ENCODE measurements around the gene CSNK1D.

Gene CSNK1D

GRCh38 chr17:82249896-82250581 lies 23.5 kb downstream of the CSNK1D start:
- DNase-seq = no peak

- no peak for DNase-seq
Observed at GRCh38 chr17:82248815-82249674, 24.5 kb downstream of the CSNK1D start.

GRCh38 chr17:82247856-82248671 lies 25.4 kb downstream of the CSNK1D start:
- DNase-seq = no peak

- DNase-seq = no peak
Observed at GRCh38 chr17:82247182-82247823, 26.2 kb downstream of the CSNK1D start.

GRCh38 chr17:82246365-82247181 lies 26.9 kb downstream of the CSNK1D start:
- no peak for DNase-seq

- no peak for DNase-seq
Observed at GRCh38 chr17:82246040-82246364, 27.5 kb downstream of the CSNK1D start.

- DNase-seq = no peak
Observed at GRCh38 chr17:82245134-82246039, 28.1 kb downstream of the CSNK1D start.

- DNase-seq = no peak
Observed at GRCh38 chr17:82244413-82245133, 28.9 kb downstream of the CSNK1D start.

GRCh38 chr17:82243648-82244412 lies 29.7 kb downstream of the CSNK1D start:
- no peak for DNase-seq

GRCh38 chr17:82242977-82243647 lies 30.4 kb downstream of the CSNK1D start:
- DNase-seq = no peak

- no peak for DNase-seq
Observed at GRCh38 chr17:82242698-82242976, 30.9 kb downstream of the CSNK1D start.

GRCh38 chr17:82241926-82242697 lies 31.4 kb downstream of the CSNK1D start:
- DNase-seq = no peak

GRCh38 chr17:82241183-82241925 lies 32.1 kb downstream of the CSNK1D start:
- DNase-seq = peak; percentile 45

- no peak for DNase-seq
Observed at GRCh38 chr17:82240506-82241182, 32.9 kb downstream of the CSNK1D start.

GRCh38 chr17:82239926-82240505 lies 33.5 kb downstream of the CSNK1D start:
- DNase-seq = no peak

GRCh38 chr17:82239401-82239925 lies 34.0 kb downstream of the CSNK1D start:
- DNase-seq = no peak
